OCI-LY3 (cell line): ENCODE data around the gene CCSER1.

Experiments used
- CTCF ChIP-seq: fragments of 200-600, 300-600 bp; sonication (generic); IDR thresholded peaks from 2 replicates; pipeline ENCODE4 v1.5.1; 2014; ENCODE audit warnings: antibody characterized with exemption, low read length, low read depth
- EZH2phosphoT487 ChIP-seq: fragments of 200-600 bp; shearing (Covaris generic); IDR thresholded peaks from 2 replicates; pipeline ENCODE4 v1.6.1; 2018; ENCODE audit warnings: antibody characterized with exemption, mixed run types, low read depth

- TF ChIP-seq CTCF (no peak), EZH2phosphoT487 (no peak)
Observed at GRCh38 chr4:90299373-90299772, 172.2 kb downstream of the CCSER1 start.
